Activated CD4-positive, alpha-beta memory T cell treated with anti-CD3 and anti-CD28 coated beads, Interleukin-2, amount 10 ng/mL, durations not matched to agents 7 days and 5 days (primary cell): ENCODE results near the gene CELF6. TPM values are rescaled to one million over a fixed set of nuclear protein-coding genes. Genes with fewer than 3 reads are reported as not detected.

Experiments
- CTCF ChIA-PET: fragments of 350-600 bp; sonication (Branson Sonifier 250); formaldehyde crosslinking; loops from one replicate; lab custom pipeline; 2021; ENCODE audit warnings: antibody characterized with exemption, inconsistent platforms; lab: Charles Lee
- POLR2A ChIA-PET: fragments of 350-600 bp; sonication (Branson Sonifier 250); formaldehyde crosslinking; loops from one replicate; lab custom pipeline; 2021; ENCODE audit warnings: antibody characterized with exemption; lab: Charles Lee
- DNase-seq: peaks from one replicate; pipeline ENCODE4 v3.0.0-alpha.2; 2020
- H3K27ac Mint-ChIP-seq: one replicate; pipeline ENCODE4 v1.8.0; 2021; ENCODE audit warnings: mild to moderate bottlenecking, mixed read lengths
- H3K27me3 Mint-ChIP-seq: one replicate; pipeline ENCODE4 v1.8.0; 2021; ENCODE audit warnings: mixed read lengths
- H3K36me3 Mint-ChIP-seq: one replicate; pipeline ENCODE4 v1.8.0; 2021; ENCODE audit warnings: low read depth, mixed read lengths
- H3K4me1 Mint-ChIP-seq: one replicate; pipeline ENCODE4 v1.8.0; 2021; ENCODE audit warnings: mixed read lengths
- H3K4me3 Mint-ChIP-seq: one replicate; pipeline ENCODE4 v1.8.0; 2021; ENCODE audit warnings: mild to moderate bottlenecking, mixed read lengths
- H3K9me3 Mint-ChIP-seq: one replicate; pipeline ENCODE4 v1.8.0; 2021; ENCODE audit warnings: mixed read lengths
- total RNA-seq, 2 experiments: library from RNA; stranded (reverse); gene quantifications; one replicate each; pipeline ENCODE4 v1.2.3, GENCODE V29; 2021

Gene CELF6
- total RNA-seq, 2 experiments from 2014 or later: 0.18 to 0.58 TPM

GRCh38 chr15:72249142-72249810 lies 70.7 kb downstream of the CELF6 start:
- ChIA-PET CTCF (no interaction called here), POLR2A (interaction anchor here (0.8 kb wide), 1 partner anchor 19 kb away, joined by 3 read pairs; the partner anchor contains the start of gene PKM)
- Mint-ChIP-seq H3K4me1 (peaks cover 9% of the 10 kb centered on the region), H3K4me3 (no peak overlapping the region), H3K27me3 (no peaks in the 10 kb centered on the region), H3K36me3 (peaks cover 55% of the 10 kb centered on the region), H3K9me3 (no peaks in the 10 kb centered on the region), H3K27ac (no peak overlapping the region)
- no peak for DNase-seq

- H3K9me3 Mint-ChIP-seq: no peaks in the 10 kb centered on the region
- H3K36me3 Mint-ChIP-seq: peaks cover 52% of the 10 kb centered on the region
- H3K4me3 Mint-ChIP-seq: no peak overlapping the region
- H3K27me3 Mint-ChIP-seq: no peaks in the 10 kb centered on the region
- ChIA-PET POLR2A (interaction anchor here (0.8 kb wide), 1 partner anchor 18 kb away, joined by 3 read pairs; the partner anchor contains the start of gene PKM), CTCF (no interaction called here)
- DNase-seq: no peak
- peaks cover 9% of the 10 kb centered on the region for H3K4me1 Mint-ChIP-seq
- H3K27ac Mint-ChIP-seq: no peak overlapping the region
Measured at GRCh38 chr15:72248514-72248913, 71.4 kb downstream of the CELF6 start.

GRCh38 chr15:72242775-72243370 lies 77.1 kb downstream of the CELF6 start:
- POLR2A ChIA-PET: interaction anchor here (0.8 to 8.2 kb wide), 2 partner anchors 11 to 16 kb away, joined by 3 to 109 read pairs; no protein-coding TSS in a partner anchor

GRCh38 chr15:72239652-72240051 lies 80.3 kb downstream of the CELF6 start:
- no peak overlapping the region for H3K4me3 Mint-ChIP-seq
- no peak overlapping the region for H3K27ac Mint-ChIP-seq
- peaks cover 36% of the 10 kb centered on the region for H3K36me3 Mint-ChIP-seq
- ChIA-PET CTCF (interaction anchor here (2.8 kb wide), 1 partner anchor 12 kb away, joined by 30 read pairs; no protein-coding TSS in a partner anchor), POLR2A (interaction anchor here (1.3 to 8.2 kb wide), 3 partner anchors 12 to 136 kb away, joined by 4 to 109 read pairs (median 5); partner anchors contain the start of gene HEXA)
- peaks cover 23% of the 10 kb centered on the region for H3K4me1 Mint-ChIP-seq
- no peaks in the 10 kb centered on the region for H3K9me3 Mint-ChIP-seq
- no peak for DNase-seq
- no peaks in the 10 kb centered on the region for H3K27me3 Mint-ChIP-seq

More at GRCh38 chr15:72242775-72243370, 77.1 kb downstream of the CELF6 start:
- no peaks in the 10 kb centered on the region for H3K27me3 Mint-ChIP-seq
- peaks cover 5% of the 10 kb centered on the region for H3K4me1 Mint-ChIP-seq
- DNase-seq: no peak
- CTCF ChIA-PET: no interaction called here
- H3K9me3 Mint-ChIP-seq: no peaks in the 10 kb centered on the region
- no peak overlapping the region for H3K27ac Mint-ChIP-seq
- H3K36me3 Mint-ChIP-seq: peaks cover 46% of the 10 kb centered on the region
- no peak overlapping the region for H3K4me3 Mint-ChIP-seq

- Mint-ChIP-seq H3K4me1 (peaks cover 26% of the 10 kb centered on the region), H3K36me3 (peaks cover 29% of the 10 kb centered on the region), H3K9me3 (no peaks in the 10 kb centered on the region), H3K4me3 (no peak overlapping the region), H3K27me3 (no peaks in the 10 kb centered on the region), H3K27ac (no peak overlapping the region)
- no peak for DNase-seq
- ChIA-PET POLR2A (interaction anchor here (0.7 to 8.2 kb wide), 2 partner anchors 11 to 30 kb away, joined by 3 to 109 read pairs; no protein-coding TSS in a partner anchor), CTCF (interaction anchor here (2.8 kb wide), 1 partner anchor 11 kb away, joined by 30 read pairs; no protein-coding TSS in a partner anchor)
Measured at GRCh38 chr15:72238586-72238985, 81.4 kb downstream of the CELF6 start.

- H3K4me1 Mint-ChIP-seq: peaks cover 29% of the 10 kb centered on the region
- H3K27me3 Mint-ChIP-seq: no peaks in the 10 kb centered on the region
- POLR2A ChIA-PET: interaction anchor here (1.4 to 8.2 kb wide), 2 partner anchors 10 to 21 kb away, joined by 5 to 109 read pairs; no protein-coding TSS in a partner anchor
- H3K36me3 Mint-ChIP-seq: peaks cover 25% of the 10 kb centered on the region
- CTCF ChIA-PET: interaction anchor here (1.2 to 2.8 kb wide), 3 partner anchors 9 to 11 kb away, joined by 5 to 30 read pairs (median 12); no protein-coding TSS in a partner anchor
- H3K27ac Mint-ChIP-seq: peak overlapping the region; percentile 79
- H3K4me3 Mint-ChIP-seq: no peak overlapping the region
- DNase-seq: no peak
- H3K9me3 Mint-ChIP-seq: no peaks in the 10 kb centered on the region
Measured at GRCh38 chr15:72237853-72238224, 82.1 kb downstream of the CELF6 start.

- Mint-ChIP-seq H3K27ac (peak overlapping the region; percentile 79), H3K4me1 (peaks cover 35% of the 10 kb centered on the region), H3K27me3 (no peaks in the 10 kb centered on the region), H3K4me3 (peak overlapping the region; percentile 35), H3K36me3 (peaks cover 20% of the 10 kb centered on the region), H3K9me3 (no peaks in the 10 kb centered on the region)
- CTCF ChIA-PET: interaction anchor here (1.2 to 1.5 kb wide), 2 partner anchors 9 to 10 kb away, joined by 5 to 12 read pairs; no protein-coding TSS in a partner anchor
- peak; percentile 86 for DNase-seq
- POLR2A ChIA-PET: interaction anchor here (1.4 to 8.2 kb wide), 2 partner anchors 10 to 21 kb away, joined by 5 to 109 read pairs; no protein-coding TSS in a partner anchor
Measured at GRCh38 chr15:72237029-72237852, 82.7 kb downstream of the CELF6 start.

- Mint-ChIP-seq H3K36me3 (peaks cover 12% of the 10 kb centered on the region), H3K9me3 (no peaks in the 10 kb centered on the region), H3K4me1 (peaks cover 42% of the 10 kb centered on the region), H3K27me3 (no peaks in the 10 kb centered on the region), H3K4me3 (peak overlapping the region; percentile 35), H3K27ac (no peak overlapping the region)
- no peak for DNase-seq
- POLR2A ChIA-PET: interaction anchor here (1.4 to 8.2 kb wide), 2 partner anchors 9 to 20 kb away, joined by 5 to 109 read pairs; no protein-coding TSS in a partner anchor
- CTCF ChIA-PET: interaction anchor here (1.2 to 1.5 kb wide), 2 partner anchors 8 to 10 kb away, joined by 5 to 12 read pairs; no protein-coding TSS in a partner anchor
Measured at GRCh38 chr15:72236381-72237003, 83.5 kb downstream of the CELF6 start.

- Mint-ChIP-seq H3K9me3 (no peaks in the 10 kb centered on the region), H3K36me3 (peaks cover 8% of the 10 kb centered on the region), H3K27ac (no peak overlapping the region), H3K4me3 (no peak overlapping the region), H3K27me3 (no peaks in the 10 kb centered on the region), H3K4me1 (peaks cover 44% of the 10 kb centered on the region)
- ChIA-PET CTCF (no interaction called here), POLR2A (no interaction called here)
- no peak for DNase-seq
Measured at GRCh38 chr15:72235298-72235697, 84.7 kb downstream of the CELF6 start.

Other genes starting within 250 kb of the CELF6 start
- gene MYO9A, start 202.0 kb downstream of the CELF6 start, total RNA-seq: 10 to 100 TPM; 18.6 to 22.2 TPM
- gene SENP8, start 201.8 kb downstream of the CELF6 start, total RNA-seq: 1 to 10 TPM in 1 of 2 experiments, under 1 TPM in 1; 0.73 to 1.4 TPM
- gene GRAMD2A, start 122.4 kb downstream of the CELF6 start, total RNA-seq: not detected
- 1,000 to 10,000 TPM; 1,064 to 1,081 TPM for gene PKM, start 89.0 kb downstream of the CELF6 start, total RNA-seq
- gene PARP6, start 47.6 kb downstream of the CELF6 start, total RNA-seq: 10 to 100 TPM; 58.8 to 65.0 TPM
- gene HEXA, start 55.9 kb upstream of the CELF6 start, total RNA-seq: 100 to 1,000 TPM; 110 to 111 TPM
- gene TMEM202, start 78.1 kb upstream of the CELF6 start, total RNA-seq: not detected
- 100 to 1,000 TPM; 133 to 138 TPM for gene ARIH1, start 154.2 kb upstream of the CELF6 start, total RNA-seq